HG02884 (cell line): ENCODE data around the gene NRF1.

ENCODE experiments used
- ATAC-seq: cut with Tn5 transposase; IDR thresholded peaks from one replicate; pipeline ENCODE4 v1.9.1; 2021; ENCODE audit warnings: mild to moderate bottlenecking, moderate library complexity; ENCODE audit not compliant: unreplicated experiment

NRF1 gene

DNA sequence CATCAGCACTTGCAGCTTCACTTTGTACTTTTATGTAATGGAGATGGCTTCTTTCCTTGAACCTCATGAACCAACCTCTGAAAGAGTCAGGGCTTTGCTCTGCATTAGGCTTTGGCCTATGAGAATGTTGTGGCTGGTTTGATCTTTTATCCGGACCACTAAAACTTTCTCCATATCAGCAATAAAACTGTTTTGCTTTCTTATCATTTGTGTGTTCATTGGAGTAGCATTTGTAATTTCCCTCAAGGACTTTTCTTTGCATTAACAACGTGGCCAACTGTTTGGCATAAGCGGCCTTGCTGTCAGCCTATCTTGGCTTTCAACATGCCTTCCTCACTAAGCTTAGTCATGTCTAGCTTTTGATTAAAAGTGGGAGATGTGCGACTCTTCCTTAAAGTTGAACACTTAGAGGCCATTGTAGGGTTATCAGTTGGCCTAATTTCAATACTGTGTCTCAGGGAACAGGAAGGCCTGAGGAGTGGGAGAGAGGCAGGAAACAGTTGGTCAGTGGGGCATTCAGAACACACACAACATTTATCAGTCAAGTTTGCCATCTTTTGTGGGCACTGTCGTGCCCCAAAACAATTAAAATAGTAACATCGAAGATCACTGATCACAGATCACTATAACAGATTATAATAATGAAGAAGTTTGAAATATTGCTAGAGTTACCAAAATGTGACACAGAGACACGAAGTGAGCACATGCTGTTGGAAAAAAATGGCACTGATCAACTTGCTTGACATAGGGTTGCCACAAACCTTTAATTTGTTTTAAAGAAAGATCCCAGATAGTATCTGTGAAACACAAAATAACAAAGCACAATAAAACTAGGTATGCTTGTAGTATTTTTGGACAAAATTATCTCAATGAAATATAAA is 64.7 kb downstream of the NRF1 start:
- no peak for ATAC-seq

DNA sequence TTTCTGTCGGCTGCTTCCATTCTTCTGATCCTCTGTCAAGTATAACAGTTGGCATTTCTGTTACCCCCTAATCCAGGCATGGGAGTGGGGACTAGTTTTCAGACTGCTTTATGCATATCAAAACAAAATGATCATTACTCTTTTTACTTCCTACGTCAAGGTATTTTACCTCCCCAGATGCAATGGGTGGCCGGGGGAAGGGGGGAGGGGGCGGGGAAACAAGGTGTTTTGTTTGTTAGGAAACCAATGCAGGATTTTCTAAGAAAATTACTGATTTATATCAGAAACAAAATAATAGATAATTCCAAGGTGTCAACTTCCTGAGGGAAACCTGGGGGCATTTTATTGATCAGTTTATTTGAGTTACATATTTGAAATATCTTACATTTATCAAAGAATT is 66.3 kb downstream of the NRF1 start:
- no peak for ATAC-seq

DNA sequence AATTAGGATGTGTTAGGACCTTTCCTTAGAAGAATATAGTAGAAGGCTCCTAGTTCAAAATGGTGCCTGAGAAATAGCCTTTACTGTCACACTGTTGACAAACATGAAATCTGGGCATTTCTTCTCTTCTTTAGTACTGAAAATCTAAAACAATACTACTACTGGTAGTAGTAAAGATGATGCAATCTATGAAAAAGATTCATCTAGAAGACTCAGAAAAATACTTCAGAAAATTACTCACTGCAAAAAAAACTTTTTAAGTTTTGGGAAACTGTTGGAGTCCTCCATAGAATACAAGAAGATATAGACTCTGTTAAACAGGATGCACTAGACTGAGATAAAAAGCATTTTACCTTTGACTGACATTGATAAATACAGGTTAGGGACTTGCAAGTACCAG is 67.1 kb downstream of the NRF1 start:
- no peak for ATAC-seq

DNA sequence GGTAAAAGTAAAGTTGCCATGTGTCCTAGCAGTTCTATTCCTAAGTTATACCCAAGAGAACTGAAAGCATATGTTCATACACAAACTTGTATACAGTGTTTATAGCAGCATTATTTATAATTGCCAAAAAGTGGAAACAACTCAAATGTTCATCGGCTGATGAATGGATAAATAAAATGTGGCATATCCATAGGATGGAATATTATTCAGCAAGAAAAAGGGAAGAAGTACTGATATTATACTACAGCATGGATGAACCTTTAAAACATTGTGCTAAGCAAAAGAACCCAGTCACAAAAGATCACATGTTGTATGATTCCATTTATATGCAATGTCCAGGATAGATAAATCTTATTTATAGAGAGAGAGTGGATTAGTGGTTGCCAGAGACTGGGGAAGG is 68.9 kb downstream of the NRF1 start:
- ATAC-seq = no peak

DNA sequence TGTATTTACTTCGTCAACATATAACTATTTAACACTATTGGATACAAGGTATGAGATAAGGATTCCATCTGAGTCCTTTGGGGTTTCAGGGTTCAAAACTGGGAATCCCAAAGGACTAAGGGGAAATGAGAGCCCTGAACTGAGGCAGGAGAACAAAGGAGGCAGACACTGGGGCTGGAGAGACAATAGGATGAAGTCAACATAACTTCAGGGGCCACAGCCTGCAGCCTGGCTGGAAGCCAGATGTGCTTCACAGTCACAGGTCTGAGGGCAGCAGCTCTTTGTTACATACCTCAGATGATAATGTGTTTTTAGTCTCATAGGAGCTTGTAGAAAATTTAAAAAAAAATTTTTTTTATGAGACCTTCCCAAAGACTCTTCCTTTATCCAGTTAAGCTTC is 73.3 kb downstream of the NRF1 start:
- no peak for ATAC-seq

DNA sequence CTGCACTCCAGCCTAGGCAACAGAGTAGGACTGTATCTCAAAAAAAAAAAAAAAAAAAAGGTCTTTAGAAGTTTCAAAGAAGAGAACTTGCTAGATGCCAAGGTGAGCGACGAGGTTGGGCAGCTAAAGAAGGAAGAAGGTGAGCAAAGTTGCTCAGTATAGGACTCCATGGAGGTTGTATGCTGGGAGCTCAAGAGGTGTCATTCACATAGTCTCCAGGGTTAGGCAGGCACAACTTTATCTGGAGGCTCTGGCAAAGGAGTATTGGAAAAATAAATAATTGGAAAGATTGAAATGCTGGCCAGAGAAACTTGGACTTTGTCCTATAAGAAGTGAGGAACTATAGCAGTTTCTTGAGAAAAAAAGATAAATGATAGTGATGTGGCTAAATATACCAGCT is 74.5 kb downstream of the NRF1 start:
- ATAC-seq = no peak

DNA sequence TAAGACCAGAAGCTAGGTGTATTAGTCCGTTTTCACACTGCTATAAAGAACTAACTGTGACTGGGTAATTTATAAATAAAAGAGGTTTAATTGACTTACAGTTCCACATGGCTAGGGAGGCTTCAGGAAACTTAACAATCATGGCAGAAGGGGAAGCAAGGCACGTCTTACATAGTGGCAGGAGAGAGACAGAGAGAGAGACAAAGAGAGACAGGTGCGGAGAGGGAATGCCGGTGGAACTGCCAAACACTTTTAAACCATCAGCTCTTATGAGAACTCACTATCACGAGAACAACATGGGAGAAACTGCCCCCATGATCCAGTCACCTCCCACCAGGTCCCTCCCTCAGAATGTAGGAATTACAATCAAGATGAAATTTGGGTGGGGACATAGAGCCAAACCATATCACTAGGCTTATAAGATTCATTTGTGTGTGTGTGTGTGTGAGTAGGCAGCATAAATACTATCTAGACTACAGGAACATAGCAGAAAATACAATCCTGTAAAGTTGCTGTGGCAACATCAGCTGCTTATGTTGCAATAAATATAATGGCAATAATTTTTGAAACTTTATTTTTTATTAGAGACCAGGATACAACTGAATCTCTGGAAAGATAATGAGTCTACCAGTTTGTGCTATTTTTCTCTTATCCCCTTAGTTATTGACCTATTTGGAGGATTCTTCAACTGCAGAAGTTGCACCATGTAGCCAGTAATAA is 77.1 kb downstream of the NRF1 start:
- ATAC-seq = no peak

DNA sequence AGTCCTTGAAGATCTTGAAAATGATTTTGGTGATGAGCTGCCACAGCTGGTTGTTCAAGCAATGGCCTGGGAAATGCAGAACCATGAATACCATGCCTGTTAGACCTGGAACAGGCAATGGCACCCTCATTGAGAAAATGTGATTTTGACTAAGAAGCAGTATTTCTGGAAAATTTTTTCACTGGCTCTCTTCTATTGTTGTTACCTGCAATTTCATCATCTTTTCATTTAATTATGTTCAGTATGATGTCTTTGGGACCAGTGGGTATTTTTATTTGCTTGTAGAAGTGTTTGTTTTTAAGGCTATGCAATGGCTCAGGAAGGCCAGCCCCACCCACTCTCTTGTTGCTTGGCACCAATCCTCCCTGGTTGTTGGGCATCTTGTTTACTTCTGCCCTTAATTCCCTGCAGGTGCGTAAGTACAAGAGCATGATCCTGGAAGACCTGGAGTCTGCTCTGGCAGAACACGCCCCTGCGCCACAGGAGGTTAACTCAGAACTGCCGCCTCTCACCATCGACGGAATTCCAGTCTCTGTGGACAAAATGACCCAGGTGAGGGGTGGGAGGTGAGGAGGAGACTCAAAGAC is 78.6 kb downstream of the NRF1 start:
- no peak for ATAC-seq

DNA sequence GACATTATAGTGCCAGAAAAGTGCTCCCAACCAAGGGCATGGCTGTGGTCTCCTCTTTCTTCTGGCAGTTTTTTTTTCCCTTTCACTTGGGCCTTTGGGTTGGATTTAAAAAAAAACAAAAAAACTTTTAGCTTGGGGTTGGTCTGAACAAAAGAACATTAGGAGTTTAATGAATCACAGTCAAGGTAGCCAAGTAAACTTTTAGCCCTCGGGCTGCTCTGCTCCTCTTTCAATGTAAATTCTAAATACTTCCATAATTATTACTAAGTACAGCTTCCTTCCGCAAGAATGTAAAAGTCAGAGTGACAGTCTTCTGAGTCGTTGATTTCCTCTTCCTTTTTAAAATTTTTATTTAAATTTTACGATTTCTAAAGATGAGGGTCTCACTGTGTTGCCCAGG is 79.2 kb downstream of the NRF1 start:
- no peak for ATAC-seq

DNA sequence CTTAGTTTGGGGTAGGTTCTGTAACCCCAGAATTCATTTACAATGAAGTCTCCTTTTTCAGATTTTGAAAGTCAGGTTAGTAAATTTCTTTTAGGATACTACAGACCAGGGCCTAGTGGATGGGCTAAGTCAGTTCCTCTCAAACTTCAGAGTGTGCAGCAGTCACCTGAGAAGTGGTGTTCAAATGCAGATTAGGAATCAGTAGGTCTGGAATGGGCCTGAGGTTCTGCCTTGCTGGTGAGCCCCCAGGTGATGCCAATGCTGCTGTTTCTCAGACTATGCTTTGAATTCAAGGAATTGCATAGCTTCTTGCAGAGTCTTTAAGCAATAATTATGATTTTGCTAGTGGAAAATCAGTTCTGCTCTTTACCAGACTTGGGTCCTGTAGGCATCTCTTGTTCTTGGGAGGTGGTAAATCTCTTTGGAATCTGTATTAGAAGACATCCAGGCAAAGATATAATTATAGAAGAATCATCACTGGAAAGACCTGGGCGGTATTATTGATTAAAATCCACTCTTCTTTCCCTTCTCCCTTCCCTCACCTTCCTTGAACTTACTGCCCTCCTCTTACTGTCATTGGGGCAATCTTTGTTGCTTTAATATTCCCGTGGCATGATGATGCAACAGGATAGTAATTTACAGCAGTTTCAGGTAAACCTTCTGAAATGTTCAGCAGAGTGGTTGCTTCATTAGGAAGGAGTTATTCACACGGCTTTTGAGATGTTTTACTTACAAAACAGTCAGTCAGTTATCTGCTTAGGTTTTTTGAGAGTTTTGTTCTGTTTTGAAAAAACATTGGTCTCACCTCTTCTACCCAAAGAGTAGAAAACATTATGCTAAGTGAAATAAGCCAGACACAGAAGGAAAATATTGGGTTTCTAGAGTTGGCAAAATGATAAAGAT is 87.2 kb downstream of the NRF1 start:
- ATAC-seq = no peak

DNA sequence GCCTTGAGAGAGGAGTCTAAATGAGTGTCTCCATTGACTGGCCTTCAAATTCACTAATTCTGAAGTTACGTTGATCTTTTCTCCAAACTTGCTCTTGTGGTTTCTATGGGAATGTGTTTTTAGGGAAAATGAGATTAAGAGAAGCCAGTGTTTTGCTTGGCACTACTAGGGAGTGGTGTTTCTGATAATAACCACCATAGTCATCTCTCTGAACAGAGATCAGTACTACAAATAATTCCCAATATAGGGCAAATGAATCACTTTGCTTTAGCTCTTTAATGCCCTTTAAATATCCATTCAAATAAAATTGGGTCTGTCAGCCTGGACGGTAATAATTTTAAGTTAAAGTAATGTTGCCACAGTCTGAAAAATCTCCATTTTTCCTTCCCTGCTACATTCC is 90.8 kb downstream of the NRF1 start:
- no peak for ATAC-seq

DNA sequence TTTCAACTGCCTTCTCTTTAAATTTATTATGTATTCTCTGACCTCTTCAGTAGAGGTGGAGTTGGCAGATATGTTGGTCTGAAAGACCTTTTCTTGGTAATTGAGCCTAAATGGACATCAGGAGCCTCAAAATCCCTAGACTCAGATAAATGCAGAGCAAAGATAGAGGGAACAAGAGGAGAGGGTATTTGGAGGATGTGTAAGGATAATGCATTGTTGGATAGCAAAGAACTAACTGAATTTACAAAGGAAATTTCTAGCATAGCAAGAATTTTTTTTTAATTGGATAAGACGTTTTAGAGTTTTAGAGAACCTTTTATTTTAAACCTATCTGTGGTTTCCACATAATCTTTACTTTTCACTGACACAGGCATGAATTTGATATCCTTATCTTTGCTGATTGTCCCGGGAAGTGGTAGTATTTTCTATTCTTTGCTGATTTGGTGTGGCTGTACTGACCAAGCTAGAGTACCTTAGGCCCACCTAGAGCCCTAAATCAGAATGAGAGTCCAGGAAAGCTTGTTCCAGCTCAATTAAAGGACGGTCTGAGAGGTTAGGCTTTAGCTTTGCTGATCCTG is 91.3 kb downstream of the NRF1 start:
- ATAC-seq = no peak

DNA sequence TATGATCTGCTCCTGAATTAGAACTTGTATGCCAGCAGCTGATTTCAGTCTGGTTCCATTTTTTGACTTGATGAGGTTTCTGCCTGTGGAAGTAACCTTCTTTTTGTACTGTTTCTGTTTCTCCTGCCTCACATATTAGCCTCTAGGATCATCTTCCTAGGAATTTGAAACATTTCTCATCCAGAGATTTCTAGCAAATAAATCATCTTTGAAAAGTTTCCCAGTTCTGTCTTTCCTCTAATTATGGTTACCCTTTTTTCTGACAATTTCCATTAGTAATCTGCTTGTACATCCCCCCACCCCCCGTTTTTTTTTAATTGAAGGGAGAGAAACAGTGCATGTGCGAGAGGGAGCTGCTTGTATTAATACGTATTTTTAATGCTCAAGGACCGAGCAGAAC is 92.2 kb downstream of the NRF1 start:
- ATAC-seq = no peak

DNA sequence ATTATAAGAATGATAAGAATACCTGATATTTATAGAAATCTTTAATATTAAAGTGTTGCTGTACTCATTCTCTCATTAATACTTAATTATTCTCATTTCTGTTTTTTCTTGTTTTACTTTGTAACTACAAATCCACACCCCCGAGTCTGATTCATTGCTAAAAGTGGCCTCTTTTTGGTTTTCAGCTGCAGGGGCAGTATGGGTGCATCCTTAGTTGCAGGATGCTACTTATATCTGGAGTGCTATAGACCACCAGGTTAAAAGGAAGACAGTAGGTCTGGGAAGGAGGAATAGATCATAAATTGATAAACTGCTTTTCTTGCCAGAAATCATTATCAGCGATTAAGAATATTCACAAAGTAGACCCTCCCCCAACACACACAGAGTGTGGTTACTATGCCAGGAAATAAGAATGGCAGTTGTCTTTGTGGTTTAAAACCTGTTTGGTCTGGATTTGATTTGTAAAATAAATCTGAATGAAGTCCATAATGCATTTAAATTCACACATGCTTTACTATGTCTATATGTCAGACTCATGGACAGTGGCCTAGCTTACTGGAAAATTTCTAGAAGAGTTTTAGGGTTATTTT is 96.5 kb downstream of the NRF1 start:
- ATAC-seq = no peak

DNA sequence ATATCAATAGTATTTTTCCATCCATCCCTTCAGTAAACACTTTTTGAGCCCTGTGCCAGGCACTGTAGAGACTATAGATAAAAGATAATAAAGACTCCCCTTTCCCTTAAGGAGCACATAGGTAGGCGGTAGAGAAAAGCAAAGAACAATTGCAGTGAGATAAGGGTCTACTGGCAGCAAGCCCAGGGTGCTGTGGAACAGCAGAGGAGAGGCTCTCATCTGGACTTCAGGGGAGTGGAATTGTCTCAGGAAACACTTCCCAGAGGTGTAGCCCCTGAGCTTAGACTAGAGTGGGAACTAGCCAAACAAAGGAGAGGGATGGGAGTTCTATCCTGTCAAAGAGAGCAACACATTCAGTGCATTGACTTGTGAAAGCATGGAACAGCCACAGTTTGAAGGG is 102.0 kb downstream of the NRF1 start:
- no peak for ATAC-seq

DNA sequence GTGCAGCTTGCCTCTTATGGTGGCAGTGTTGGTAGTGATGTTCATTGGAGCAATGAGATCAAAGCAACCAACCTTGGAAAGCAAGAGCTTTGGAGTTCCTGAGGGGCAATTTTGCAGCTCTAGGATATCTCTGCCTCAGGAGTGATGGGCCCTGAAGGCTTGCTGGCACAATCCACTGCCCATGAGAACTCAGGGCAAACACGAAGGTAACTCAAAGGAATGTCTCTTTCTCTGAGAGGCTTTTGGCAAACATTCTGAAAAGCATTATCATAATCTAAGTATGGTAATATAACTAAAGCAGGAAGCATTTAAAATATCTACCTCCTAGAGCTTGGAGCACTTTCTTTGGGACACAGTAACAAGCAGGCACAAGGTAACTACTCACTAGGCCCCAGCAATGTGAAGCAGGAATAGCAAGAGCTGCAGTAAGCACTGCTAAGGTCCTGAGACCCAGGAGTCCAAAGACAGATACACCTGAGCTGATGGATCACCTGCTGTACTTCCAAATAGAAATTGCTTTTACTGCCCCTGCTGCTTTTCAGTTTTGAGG is 103.1 kb downstream of the NRF1 start:
- ATAC-seq = no peak

DNA sequence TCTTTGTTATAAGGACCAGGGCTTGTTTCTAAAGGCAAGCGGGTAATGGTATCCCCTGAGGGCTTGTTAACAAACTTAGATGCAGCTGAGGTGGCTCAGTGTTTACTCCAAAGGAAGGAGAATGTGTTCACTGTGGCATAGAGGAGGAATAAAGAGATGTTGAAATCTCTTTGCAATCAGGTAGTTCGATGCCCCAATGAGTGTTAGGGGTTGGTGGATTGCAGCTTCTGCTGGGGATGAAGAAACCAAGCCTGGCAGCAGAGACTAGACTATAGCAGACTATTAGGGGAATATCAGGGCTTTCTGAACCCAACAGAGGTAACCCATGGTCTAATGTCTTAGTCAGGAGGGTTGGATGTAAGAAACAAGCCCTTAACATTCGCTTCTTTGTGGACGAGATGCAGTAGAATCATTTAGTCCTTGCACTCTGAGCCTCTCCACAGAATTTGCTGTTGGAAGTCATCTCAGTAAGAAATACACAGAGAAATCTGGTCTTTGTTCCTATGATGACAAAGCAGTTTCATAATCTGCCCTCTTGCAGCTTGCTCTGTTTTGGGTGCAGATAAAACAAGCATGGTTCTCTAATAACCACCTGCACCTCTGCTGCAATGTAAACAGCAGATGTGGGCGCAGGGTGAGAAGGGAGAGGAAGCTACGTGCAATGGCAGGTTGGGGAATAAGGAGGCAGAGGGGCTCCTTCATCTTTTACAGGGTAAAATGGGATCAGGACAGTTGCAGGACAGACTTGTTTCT is 108.6 kb downstream of the NRF1 start:
- ATAC-seq = no peak

DNA sequence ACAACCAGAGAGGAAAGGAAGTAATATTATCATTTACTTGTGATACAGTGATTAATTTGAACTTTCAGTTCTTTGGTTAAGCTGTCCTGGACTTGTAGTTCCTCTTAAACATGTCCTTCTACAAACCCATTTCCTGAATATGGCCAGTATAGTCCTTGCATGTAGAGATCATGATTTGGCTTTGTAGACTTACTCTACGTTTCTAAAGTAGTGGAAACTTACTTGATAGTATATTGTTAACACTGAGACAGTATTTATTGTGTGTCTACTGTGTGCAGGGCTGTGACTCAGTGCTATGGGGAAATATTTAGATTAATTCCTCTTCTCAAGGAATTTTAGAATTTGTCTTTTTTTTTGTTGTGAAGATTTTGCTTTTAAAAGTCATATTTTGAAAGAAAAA is 109.5 kb downstream of the NRF1 start:
- ATAC-seq = no peak

DNA sequence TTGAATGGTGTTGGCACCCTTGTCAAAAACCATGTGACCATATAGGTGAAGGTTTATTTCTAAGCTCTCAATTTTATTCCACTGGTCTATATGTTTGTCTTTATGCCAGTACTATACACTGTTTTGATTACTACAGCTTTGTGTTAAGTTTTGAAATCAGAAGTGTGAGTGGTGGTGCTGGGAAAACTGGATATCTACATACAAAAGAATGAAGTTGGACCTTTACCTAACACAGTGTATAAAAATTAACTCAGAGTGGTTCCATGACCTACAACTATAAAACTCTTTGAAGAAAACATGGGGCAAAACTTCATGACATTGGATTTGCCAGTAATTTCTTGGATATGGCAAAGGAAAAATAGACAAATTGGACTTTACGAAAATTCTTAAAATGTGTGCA is 112.2 kb downstream of the NRF1 start:
- no peak for ATAC-seq
